Right lobe of liver (tissue), 4 donors: ENCODE measurements around the gene ARMC9.

ENCODE experiments used
- CTCF ChIP-seq, 4 donors: fragments of 200-600 bp in 3 of 4; fragments of 450-650 bp in 1 of 4; IDR thresholded peaks; one replicate each; pipeline versions ENCODE4 v1.5.1 to v1.8.0; 2016 to 2022; ENCODE audit warnings: antibody characterized with exemption in 4 of 4, mild to moderate bottlenecking in 2 of 4
- POLR2A ChIP-seq: fragments of 450-650 bp; IDR thresholded peaks from one replicate; pipeline ENCODE4 v1.6.1; 2017; ENCODE audit warnings: antibody characterized with exemption, mild to moderate bottlenecking
- donor health status: DM: no; HTN: no; CAD: no.
- donor health status: DM: no; HTN: no; CAD: no.
- donor health status: DM: no; HTN: yes; CAD: no.

- TF ChIP-seq CTCF (IDR thresholded peaks at IDR 0.05) (no peak), POLR2A (no peak)
Observed at GRCh38 chr2:231174211-231174651, 24.2 kb upstream of the ARMC9 start.
